Islet precursor cell (in vitro differentiated cells): Measurements from ENCODE around the gene RERE.
"Not testable (repeated sequence)": the region's sequence is repeated elsewhere in the genome, so short reads cannot be mapped to it uniquely, and the experiment has no call there.

Experiments
- DNase-seq: peaks from one replicate; pipeline ENCODE4 v3.0.0-alpha.2; 2018

The RERE gene

DNA sequence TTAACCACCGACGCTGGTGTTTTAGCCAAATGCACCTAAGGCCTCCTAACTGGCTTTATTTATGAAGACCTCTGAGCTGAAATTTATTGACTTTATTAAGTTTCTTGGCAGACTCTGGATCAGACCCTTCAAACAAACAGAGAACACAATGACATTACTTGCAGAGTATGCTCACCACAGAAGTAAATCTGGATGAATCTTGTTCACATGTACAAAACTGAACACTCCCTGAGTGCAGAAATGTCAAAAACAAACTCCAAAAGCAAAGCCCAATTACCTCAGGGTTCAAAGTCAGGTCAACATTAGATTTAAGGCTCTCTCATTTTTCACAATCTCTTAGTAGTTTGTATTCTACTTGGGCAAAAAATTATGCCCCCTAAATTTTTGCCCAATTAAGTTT is 280.9 kb downstream of the RERE start:
- no peak for DNase-seq

DNA sequence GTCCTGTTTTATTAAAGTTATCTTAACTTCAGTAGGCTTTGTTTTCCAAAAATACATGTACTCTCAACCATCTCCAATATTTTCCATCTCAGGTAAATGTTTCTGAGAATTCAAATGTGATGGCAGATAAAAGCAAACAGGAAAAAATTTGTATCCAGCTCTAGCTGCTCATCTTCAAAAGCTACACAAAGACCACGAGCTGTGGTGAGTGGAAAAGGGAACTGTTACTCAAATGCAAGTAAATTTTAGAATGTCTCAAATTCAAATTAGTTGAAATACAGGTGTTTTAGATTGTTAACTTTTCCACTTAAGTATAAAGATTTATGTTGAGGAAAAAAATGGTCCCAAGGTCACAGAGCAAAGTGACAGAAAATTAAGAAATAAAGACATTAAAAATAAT is 283.5 kb downstream of the RERE start:
- DNase-seq: no peak

DNA sequence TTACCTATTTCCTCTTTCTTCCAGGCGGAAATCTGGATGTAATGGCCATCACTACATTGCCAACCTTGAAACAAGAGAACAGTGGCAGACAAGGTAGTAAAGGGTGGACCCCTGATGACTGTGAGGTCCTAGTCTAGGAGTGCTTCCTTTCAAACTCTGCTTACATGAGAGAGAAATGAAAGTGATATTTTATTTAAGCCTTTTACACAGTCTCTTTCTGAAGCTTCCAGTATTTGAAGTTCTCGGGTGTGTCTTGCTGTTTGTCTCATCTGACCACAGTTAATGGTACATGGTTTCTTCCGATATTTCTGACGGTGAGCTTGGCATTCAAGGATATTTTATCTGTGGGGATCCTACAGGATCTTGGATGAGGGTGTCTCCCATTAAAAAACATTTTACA is 284.3 kb downstream of the RERE start:
- DNase-seq: no peak

DNA sequence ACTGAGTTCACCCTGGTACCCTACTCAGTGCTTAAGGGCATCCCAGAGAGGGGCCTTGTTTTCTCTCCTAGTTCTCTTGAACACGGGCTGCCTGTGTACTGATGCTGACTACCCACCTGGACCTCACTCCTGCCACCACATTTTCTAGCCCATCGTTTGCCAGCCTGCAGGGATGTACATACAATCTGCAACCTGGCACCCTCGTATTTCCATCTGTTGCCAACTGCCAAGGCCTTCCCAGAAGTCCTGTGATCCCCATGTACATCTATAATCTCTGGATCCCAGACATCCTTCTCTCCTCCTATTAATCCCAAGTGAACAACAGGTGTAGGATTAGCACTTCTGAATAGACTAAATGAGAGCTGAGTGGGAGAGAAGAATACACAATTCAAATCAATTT is 287.5 kb downstream of the RERE start:
- DNase-seq: no peak

DNA sequence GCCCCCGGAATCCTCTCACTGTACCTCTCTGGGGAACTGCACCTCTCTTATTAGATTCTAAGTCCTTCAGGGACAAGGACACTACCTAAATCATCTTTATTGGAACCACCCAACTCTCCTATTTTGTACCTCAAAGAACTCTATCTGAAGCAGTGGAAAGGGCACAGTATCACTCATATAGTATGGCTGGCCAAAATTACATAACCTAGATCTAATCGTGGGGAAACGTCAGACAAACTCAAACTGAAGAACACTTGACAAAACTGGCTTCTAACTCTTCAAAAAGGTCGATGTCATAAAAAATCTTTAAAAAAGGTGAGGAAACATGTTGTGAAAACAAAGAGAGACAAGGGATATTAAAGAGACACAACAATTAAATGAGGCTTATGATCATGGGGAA is 289.5 kb downstream of the RERE start:
- no peak for DNase-seq

DNA sequence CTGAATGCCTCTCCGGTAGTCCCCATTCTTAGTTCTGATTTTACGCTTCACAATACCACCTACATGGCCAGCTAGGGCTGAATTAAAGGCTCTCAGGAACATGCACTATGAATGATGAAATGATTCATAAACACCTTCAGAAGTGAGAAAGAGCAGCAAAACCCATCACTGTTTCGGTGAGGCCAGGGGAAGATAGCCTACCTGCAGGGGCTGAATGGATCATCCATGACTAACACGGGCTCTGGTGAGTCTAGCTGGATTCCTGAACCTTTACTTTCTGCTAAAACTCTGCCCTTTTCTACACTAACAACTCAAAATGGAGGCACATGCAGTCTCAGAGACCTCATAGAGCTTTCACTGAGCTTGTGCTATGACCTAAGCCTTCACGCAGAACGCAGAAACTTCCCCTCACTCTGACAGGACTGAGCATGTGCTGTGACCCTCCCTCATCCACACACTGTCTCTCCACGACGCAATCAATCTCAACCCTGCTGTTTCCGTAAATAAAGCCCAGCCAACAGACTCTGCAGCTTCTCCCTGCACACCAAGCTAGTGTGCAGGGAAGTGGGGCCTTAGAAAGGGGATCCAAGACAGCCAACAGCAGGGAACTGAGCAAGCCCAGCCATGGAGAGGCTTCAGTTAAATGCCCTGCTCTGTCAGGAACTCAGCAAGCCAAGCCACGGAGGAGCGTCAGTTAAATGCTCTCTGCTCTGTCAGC is 291.7 kb downstream of the RERE start:
- peak; percentile 93 for DNase-seq

DNA sequence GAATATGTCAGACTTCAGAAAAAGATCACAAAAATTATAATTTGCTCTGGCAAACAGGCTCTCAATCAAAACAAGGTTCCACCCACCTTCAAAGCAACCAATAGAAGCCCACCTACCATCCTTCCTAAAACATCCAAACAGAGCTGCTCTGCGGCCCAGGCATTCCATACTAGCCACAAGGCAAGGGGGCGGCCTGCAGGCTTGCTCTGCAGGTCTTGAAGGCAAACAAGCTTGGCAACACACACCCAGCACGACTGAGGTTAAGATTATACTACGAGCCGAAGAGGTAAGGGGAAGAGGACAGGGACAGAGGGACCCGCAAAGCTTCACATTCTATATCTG is 292.3 kb downstream of the RERE start:
- DNase-seq: peak; percentile 95

DNA sequence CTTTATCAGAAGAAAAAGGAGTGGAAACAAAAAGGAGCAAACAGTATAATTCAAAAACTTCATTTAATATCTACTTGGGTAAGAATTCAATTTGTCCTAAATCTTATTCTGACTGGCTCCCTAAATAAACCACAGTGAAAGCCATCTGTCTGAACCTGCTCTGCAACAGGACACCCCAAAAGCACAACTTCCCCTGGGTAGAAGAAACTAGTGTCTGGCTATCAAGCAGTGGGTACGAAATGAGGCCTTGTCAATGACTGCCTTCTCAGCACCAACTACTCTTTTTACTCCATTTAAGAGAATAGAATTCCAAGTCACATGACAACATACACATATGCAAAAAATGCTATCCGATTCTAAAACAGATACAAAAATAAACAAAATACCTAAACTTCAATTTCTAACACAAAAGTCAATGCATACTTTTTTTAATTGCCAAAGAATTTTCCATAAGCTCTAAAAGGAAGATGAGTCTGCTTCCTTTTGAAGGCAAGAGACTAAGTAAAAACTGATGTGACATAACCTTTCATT is 292.7 kb downstream of the RERE start:
- no peak for DNase-seq

DNA sequence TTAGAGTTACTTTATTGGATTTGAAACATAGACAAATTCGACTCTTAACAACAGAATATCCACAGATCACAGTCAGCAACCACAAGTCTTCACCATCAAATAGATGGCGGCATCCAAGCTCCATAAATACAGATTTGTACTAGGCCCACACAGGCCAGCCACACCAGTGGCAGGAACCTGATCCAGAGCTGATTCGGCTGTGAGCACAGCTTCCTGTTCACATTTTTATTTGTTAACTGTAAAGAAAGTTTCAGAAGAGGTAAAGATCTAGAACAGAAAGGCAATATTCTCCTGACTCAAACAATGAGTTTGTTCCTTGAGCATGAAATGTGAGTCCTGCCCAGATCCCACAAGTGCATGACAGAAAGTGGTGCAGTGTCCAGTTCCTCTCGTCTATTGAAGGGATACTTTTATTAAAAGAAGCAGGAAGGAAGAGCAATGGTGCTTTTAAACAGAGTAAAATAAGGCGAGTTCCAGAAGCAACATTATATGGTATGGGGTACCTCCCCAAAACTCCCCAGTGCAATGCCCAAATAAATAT is 293.7 kb downstream of the RERE start:
- no peak for DNase-seq

DNA sequence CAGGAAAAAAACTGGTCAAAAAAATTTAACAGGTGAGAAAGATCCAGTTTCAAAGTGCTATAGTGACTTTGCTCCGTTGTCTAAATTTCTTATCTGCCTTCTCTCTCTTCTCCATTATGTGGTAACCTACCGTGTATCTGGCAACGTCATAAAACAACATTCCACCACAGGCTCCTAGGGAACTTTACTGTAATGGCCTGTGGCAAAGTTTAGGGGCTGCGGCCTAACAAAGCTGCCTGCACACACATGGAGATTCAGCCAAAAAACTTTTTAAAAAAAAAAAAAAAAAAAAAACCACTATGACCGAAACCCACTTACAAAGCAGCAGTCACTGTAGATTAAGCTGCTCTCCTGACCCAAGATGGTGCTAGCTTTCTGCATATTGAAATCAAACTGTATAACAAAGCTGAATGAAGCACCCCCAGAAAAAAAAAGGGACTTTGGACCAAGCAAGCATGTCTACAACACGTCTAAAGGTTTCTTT is 296.9 kb downstream of the RERE start:
- peak; percentile 92 for DNase-seq

DNA sequence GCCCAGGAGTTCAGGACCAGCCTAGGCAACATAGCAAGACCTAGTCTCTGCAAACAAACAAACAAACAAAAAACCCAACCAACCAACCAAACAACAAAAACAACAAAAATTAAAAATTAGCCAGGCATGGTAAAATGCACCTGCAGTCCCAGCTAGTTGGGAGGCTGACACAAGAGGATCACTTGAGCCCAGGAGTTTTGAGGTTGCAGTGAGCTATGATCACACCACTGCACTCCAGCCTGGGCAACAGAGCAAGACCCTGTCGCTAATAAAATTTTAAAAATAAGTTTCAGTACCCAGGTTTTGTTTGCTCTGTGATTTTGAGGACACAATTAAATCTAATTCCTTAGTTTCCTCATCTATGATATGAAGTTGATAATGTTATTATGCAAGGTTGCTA is 298.3 kb downstream of the RERE start:
- no peak for DNase-seq

DNA sequence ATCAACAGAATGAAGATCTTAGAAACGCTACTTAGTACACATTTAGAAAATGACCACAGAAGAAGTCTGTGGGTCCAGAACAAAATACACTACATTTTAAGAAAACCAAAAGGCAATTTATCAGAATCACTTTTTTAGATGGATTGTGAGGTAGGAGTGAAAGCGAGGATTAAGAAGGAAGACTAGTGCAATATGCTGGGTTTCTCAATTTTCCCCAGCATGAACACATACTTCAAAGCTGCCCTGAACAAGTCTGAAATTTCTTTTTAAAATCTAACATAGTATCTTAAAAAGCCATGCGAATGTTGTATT is 299.0 kb downstream of the RERE start:
- DNase-seq: no peak

DNA sequence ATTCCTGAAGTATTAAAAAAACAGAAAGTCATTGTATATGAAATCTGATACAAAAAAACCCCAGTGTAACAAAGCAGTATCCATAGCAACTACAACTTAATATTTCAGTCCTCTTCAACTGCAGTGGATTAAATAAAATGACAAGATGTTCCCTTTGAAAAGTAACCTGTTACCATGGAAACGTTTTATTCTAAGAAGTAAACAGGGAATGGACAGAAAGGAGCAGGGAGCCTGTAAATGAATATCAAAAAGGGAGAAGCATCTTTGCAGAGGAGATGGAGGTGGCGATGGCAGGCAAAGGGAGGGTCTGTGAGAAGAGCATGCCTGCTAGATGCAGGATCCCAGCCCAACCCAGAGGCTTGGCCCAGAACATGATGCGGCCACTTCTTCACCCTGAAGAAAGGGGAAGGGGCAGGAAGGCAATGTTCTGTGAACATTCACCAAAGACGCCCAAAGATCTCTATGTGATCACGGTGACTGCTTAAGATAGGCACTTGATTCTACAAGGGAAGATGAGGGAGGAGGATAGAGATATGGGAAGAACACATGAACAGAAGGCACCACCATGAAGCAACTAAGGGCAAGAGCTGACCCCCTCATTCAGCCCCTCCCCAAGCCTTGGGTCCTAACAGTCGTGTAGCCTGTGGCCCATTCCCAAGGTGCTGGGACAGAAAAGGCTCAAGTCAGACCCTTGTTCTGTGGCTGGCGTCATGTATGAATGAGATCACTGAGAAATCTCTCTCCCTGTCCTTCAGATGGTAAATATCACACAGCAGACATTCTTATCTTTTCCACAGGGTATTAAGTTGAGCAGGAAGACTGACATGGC is 299.6 kb downstream of the RERE start:
- DNase-seq: no peak

DNA sequence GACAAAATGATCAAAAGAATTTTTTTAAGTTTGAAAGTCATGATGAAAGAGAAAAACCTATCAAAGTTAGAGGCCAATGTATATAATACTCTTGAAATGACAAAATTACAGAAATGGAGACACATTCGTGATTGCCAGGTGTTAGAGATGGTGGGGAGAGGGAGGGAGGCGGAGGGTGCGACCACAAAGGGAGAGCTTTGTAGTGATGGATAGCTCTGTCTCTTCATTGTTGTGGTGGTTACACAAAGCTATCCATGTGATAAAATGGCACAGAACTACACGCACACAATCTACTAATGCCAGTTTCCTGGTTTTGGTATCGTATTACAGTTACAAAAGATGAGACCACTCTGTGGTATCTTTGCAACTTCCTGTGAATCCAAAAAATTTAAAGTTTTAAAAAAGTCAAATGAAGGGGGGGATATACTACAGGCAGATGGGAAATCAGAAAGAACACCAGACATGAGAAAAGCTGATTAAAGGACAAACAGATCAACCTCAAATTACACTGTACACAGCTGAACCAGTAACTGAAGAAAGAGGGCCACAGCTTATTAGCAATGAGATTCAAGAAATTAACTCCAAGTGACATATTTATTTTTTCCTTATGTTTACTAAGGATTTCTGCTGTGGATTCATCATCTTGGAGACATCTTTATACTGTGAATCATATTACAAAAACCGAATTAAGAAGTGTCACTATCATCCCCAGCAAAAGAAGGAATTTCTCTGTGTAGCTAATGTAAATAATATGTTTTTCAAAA is 300.5 kb downstream of the RERE start:
- DNase-seq: no peak

DNA sequence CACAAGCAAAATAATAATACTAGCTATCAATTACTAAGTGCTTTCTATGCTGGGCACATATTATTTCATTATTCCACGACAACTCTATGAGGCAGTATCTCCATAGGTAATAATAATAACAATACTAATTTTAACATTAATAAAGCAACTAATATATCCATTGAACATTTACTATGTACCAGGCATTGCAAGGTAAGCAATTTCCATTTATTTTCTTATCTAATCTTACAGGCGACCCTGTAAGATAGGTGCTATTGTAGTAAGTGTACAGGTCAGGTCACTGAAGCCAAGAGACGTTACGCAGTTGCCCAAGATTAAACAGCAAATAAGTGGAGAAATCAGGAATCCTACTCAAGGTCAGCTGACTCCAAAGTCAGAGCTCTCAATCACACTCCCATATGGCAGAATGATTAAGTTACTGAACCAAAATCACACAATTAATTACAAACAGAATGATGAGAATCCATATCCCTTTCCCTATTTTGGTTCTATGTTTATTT is 301.1 kb downstream of the RERE start:
- DNase-seq: no peak

DNA sequence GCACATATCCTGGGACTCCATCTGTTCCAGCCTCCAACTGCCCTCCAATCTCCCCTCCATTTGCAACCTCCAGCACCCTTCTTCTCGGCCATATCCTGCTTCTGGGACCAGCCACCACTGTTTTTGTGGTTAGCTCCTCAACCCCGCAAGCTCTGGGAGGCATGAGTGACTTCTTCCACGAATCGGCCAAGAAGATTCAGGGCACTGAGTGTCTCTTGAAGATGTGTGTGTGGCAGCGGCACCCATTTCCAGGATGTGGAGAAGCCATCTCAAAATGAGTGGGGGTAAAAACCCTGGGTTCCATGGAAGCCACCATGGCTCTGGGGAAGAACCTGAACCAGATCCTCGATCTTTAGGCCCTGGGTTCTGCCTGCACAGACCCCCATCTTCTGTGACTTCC is 304.9 kb downstream of the RERE start:
- DNase-seq: no peak

DNA sequence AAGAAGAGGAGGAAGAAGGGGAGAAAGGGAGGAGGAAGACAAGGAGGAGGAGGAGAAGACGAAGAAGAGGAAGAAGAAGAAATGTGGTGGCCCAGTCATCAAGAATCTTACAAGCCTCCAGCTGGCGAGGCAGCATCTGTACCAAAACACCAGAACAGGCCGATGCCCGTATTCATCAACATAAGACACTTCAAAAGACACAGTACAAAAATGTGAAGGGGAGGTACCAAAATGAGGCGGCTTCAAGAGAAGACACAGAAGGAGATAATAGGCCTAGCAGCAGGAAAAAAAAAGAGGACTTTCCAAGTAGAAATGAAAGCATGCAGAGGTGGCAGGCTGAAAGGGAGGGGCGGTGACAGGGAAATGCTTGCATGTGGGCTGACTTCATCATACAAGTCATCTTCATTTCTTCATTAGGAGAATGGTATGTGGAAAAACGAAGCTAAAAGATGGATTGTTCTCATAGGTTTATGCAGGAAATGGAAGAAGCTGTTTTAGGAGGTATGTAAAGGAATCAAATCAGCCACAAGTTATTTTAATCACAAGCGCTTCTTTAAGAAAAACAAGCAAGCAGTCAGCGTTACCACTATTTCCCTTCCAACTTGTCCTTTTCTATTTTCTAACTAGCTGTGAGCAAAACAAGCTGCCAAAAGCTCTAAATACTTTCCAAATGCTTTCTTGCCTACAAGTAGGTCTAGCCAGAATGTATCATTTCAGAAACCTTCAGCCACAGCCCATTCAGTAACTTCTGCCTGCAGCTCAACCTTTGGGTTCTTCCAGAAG is 307.2 kb downstream of the RERE start:
- no peak for DNase-seq

DNA sequence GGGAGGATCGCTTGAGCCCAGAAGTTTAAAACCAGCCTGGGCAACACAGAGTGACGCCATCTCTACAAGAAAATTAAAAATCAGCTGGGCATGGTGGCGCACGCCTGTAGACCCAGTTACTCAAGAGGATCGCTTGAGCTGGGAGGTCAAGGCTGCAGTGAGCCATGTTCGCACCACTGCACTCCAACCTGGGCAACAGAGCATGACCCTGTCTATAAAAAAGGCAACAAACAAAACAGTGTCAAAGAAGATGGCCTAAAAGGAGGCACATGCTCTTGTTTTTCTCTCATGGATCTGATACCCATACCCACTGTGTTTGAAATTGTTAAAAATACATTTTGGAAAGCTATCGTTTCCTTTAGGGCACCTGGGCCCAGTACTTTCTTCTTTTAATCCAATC is 307.9 kb downstream of the RERE start:
- no peak for DNase-seq

DNA sequence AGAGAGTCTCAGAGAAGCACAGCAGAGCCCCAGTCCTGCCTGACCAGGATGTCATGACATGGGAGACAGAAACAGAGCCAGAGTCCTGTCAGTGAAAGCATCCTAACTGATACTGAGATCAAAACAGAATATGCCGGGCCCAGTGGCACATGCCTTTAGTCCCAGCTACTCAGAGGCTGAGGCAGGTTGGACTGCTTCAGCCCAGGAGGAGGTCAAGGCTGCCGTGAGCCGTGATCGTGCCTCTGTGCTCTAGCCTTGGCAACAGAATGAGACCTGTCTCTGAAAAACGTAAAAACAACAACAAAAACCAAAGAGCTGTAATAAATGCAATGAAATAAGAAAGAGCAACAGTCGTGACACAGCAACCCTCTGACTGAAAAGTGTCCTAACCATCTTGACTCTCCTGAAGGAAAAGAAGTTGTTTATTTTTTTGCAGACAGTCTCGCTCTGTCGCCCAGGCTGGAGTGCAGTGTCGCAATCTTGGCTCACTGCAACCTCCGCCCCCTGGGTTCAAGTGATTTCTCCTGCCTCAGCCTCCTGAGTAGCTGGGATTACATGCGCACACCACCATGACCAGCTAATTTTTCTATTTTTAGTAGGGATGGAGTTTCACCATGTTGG is 310.3 kb downstream of the RERE start:
- no peak for DNase-seq

DNA sequence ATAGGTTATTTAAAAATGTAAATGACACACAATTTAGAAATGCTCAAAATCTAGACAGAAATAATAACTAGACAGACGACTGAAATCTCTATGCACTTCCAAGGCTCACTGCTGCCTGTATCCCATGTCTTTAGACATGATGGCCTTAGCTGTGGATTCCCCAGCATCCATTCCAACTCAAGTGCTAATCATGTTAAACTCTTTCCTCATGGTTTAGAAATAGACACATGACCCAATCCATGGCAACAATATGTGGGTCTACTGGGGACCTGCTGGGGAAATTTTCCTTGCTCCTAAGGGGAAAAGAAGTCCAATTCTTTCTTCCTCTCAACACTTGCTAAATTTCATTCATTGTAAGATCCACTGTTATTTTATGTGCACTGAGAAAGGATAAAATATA is 311.0 kb downstream of the RERE start:
- DNase-seq: no peak

DNA sequence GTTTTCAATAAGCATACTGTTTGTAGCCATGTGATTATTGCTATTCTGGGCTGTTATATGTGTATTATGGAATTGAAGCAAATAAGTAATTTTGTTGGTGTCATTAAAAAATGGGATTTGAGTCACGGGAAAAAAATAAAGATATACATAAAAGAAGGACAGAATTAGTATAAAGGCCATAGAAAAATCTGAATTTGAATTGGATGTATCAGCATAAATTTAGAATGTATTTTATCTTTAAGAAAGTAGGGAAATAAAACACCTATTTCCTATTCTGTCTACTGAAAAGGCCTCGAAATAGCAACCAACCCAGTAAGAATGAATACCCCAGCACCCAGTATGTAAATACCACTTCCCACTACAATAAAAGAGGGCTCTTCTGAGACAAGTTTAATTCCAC is 313.6 kb downstream of the RERE start:
- no peak for DNase-seq

DNA sequence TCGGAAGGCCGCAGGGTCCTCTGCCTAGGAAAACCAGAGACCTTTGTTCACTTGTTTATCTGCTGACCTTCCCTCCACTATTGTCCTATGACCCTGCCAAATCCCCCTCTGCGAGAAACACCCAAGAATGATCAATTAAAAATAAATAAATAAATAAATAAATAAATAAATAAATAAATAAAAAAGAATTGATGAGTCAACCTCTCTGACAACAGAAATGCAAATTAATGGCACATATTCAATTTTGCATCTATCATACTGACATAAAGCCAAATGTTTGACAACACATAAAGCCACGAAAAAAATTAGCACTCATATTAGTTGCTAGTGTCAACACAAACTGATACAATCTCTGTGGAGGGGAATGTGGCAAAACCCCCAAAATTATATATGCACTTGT is 314.5 kb downstream of the RERE start:
- DNase-seq: not testable (repeated sequence)
